Mononuclear cell (primary cell): Measurements from ENCODE around the gene XAB2. TPM values are rescaled to one million over a fixed set of nuclear protein-coding genes. Genes with fewer than 3 reads are reported as not detected.

Source experiments
- H3K27me3 ChIP-seq: 2 replicates; pipeline ENCODE4 v1.6.0; 2011; ENCODE audit warnings: low read length, control low read depth; ENCODE audit not compliant: insufficient read depth
- H3K4me1 ChIP-seq: 2 replicates; pipeline ENCODE4 v1.5.1; 2011; ENCODE audit warnings: mild to moderate bottlenecking, low read length, control low read depth; ENCODE audit not compliant: insufficient read depth
- H3K4me3 ChIP-seq: 2 replicates; pipeline ENCODE4 v1.5.1; 2011; ENCODE audit warnings: mild to moderate bottlenecking, low read length, moderate library complexity
- H3K9me3 ChIP-seq: 2 replicates; pipeline ENCODE4 v1.5.1; 2011; ENCODE audit warnings: low read depth, mild to moderate bottlenecking, control low read depth, low read length
- total RNA-seq: library from RNA; depleted of rRNA; stranded (reverse); fragments of >200 nt; gene quantifications from one replicate; pipeline ENCODE4 v1.2.3, GENCODE V29; 2012

XAB2 gene
- total RNA-seq, 1 donor, result 53.2 TPM

DNA sequence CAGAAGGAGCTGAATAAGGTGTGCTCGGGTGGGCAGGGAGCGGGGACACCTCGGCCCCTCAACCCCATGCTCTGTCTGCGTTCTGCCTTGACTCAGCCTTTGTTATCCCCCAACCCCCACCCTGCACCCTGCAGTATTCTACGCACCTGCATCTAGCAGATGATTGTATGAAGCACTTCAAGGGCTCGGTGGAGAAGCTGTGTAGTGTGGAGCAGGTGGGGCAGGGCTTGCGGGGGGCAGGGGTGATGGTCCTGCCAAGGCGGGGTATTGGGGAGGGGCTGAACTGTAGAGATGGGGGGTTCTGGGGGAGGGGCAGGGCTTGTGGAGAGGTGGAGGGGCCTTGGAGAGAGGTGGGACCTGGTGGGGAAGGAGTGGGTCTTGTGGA is 13.7 kb upstream of the XAB2 start:
- Histone ChIP-seq H3K9me3 (no peaks in the 10 kb centered on the region), H3K4me3 (no peak overlapping the region), H3K4me1 (peaks cover 49% of the 10 kb centered on the region), H3K27me3 (no peaks in the 10 kb centered on the region)

DNA sequence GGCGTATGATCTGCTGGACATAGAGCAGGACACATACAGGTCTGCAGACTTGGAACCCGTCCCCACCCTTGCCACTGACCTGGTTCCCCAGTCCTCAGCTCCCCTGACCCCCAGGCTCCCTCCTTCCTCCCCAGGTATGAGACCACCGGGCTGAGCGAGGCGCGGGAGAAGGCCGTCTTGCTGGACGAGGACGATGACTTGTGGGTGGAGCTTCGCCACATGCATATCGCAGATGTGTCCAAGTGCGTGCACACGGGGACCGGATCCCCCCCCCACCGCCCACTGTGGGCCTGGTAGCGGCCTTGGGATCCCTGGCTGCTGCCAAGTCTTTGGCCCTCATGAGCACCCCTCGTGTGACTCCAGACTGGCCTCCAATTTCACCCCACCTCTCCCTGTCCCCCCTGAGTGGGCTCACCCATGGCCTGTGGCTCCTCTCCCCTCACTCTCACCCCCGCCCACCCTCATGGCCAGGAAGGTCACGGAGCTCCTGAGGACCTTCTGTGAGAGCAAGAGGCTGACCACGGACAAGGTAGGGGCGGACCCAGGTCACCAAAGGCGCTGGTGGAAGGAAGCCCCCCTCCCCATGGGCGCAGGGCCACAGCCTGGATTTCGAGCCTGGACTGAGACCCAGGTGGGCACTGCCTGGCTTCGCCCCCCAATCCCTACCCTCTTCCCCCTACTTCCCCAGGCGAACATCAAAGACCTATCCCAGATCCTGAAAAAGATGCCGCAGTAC is 13.1 kb upstream of the XAB2 start:
- Histone ChIP-seq H3K4me3 (no peak overlapping the region), H3K27me3 (no peaks in the 10 kb centered on the region), H3K4me1 (peaks cover 54% of the 10 kb centered on the region), H3K9me3 (no peaks in the 10 kb centered on the region)

DNA sequence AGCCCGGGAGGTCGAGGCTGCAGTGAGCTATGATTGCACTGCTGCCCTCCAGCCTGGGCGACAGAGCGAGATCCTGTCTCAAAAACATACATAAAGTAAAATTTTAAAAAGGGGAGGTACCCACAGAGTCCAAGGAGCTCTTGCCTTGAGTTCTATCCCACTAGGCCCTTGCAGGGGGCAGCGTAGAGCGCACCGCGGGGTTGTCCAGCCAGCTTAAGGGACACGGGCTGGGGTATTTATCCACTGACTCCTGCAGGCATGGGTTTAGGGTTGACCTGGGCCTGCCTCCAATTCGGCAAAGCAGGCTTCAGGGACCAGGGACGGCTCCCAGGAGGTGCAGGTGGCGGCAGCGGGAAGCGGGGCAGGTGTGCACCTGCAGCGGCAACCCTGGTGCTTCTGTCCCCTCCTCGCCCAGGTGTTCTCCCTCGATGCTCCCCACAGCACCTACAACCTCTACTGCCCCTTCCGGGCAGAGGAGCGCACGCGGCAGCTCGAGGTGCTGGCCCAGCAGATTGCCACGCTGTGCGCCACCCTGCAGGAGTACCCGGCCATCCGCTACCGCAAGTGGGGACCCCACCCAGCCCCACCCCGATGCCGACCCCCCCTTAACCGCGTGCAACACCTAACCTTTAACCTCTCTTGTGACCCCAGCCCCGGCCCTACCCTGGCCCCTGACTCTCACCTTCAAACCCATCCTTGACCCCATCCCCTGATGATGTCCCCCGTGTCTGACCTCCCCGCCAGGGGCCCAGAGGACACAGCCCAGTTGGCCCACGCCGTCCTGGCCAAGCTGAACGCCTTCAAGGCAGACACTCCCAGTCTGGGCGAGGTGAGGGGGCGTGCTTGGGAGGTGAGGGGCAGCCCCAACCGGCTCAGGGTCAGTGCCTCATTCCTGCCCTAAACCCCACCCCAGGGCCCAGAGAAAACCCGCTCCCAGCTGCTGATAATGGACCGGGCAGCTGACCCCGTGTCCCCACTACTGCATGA is 12.2 kb upstream of the XAB2 start:
- peaks cover 54% of the 10 kb centered on the region for H3K4me1 ChIP-seq
- no peaks in the 10 kb centered on the region for H3K27me3 ChIP-seq
- H3K4me3 ChIP-seq, result no peak overlapping the region
- H3K9me3 ChIP-seq, result no peaks in the 10 kb centered on the region

DNA sequence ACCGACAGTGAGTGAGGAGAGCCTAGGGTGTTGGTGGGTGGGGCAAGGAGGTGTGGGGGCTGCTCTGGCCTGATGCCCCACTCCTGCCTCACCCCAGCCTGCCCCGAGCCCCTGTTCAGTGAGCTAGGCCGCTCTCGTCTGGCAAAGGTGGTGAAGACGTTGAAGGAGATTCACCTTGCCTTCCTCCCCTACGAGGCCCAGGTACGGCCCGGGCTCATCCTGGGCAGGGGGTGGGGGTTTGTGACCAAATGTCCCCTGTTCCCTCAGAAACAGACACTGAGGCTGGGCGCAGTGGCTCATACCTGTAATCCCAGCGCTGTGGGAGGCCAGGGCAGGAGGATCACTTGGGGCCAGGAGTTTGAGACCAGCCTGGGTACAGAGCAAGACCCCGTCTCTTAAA is 11.5 kb upstream of the XAB2 start:
- no peaks in the 10 kb centered on the region for H3K9me3 ChIP-seq
- peaks cover 54% of the 10 kb centered on the region for H3K4me1 ChIP-seq
- H3K27me3 ChIP-seq, result no peaks in the 10 kb centered on the region
- H3K4me3 ChIP-seq, result no peak overlapping the region

DNA sequence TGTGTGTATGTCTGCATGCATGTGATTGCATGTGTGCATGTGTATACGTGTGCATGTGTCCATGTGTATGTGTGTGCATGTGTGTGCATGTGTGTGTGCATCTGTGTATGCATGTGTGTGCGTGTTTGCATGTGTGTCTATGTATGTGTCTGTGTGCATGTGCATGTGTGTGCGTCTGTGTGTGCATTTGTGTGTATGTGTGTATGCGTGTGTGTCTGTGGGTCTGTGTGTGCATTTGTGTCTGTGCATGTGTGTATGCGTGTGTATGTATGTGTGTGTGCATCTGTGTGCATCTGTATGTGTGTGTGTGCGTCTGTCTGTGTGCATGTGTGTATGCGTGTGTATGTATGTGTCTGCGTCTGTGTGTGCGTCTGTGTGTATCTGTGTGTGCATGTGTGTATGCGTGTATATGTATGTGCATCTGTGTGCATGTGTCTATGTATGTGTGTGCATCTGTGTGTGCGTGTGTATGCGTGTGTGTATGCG is 10.6 kb upstream of the XAB2 start:
- Histone ChIP-seq H3K9me3 (no peaks in the 10 kb centered on the region), H3K4me1 (peaks cover 46% of the 10 kb centered on the region), H3K4me3 (no peak overlapping the region), H3K27me3 (no peaks in the 10 kb centered on the region)

DNA sequence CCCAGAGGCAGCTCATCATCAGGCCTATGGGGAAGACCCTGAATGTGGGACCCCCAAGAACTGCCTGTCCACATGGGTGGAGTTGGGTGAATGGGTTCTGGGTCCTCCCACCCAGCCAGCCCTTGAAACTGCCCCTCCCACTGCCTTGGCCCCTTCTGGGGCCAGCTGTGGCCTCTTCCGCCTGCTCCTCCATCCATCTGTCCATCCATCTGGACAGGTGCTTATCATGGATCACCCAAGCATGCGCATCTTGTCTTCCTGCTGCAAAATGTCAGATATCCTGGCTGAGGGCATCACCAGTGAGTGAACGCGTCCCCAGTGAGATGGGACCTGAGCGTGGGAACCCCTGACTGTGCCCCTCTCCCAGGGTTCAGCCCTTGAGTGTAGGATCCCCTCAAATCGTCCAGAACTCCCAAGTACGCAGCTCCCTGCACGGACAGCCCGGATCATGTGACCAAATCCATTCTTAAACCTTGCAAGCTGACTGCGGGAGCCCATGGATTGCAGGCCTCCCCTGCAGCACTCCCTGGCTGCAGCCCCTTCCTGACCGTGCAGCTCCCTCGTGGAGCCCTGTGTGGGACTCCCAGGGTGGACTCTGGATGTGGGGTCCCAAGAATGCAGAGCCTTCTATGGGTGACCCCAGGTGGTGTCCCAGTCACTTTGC is 9.6 kb upstream of the XAB2 start:
- Histone ChIP-seq H3K9me3 (no peaks in the 10 kb centered on the region), H3K4me1 (peaks cover 38% of the 10 kb centered on the region), H3K27me3 (no peaks in the 10 kb centered on the region), H3K4me3 (no peak overlapping the region)

DNA sequence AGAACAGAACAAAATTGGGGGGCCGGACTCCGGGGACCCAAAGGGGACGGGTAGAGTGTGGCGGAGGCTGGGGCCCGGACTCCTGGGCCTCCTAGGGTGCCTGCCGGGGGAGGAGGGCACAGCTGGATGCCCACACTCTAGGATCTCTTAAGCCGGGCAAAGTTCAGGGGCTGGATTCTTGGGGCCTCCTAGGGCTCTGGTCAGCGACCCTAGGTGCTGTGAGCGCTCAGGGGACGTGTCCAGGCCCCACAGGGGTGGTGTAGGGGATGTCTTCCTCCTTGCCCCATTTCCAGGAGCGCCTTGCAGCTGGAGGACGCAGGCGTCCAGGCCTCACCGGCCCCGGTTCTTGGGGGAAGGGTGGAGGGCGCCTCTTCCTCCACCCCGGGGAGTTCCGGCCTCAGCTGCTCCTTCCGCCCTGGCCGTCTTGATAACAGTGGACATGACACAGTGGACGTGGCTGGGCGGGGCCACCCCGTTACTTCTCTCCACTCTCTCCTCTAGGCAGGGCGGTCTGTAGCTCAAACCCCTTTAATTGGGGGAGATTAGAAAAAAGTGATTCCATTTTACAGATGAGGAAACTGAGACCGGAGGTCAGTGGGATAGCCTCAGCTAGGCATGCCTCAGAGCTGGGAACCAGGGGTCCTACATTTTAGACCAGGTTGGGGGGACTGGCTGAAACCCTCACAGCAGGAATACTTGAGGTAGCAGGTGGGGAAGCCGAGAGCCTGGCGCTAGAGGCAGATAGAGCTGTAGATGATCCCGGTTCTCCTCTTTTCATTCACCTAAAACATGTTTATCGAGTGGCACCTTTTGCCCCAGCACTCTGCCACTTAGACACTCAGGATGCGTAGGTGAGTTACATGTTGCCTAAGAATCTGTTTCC is 8.3 kb upstream of the XAB2 start:
- Histone ChIP-seq H3K9me3 (no peaks in the 10 kb centered on the region), H3K4me3 (peak overlapping the region; percentile 80), H3K27me3 (no peaks in the 10 kb centered on the region), H3K4me1 (peaks cover 32% of the 10 kb centered on the region)

DNA sequence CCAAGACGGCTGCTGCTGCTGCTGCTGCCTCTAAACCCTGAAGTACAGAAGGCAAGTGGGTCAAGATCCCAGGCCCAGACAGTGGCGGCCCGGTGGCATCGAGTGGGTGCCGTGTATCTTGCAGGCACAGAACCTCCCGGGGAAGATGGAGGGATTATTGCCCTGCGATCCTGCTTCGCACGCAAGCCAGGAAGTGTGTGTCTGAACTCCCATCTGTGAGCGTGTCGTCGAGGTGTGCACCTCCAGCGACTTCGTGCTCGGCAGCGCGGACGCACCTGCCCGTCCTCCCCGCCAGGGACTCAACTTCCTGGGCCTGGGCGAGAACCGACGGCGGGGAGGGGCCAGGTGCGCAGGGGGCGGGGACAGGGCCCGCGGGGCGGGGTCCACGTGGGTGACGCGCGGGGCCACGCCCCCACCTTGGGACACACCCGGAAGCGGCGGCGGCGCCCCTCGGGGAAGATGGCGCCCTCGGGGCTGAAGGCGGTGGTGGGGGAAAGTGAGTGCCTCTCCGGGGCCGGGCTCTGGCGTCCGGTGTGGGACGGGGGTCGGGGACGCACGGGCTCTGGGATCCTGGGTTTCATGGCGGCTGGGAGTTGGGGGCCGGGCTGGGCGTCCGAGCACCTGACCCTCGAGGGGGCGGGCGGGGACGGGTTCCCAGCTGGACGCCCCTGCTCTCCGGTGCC is 7.5 kb upstream of the XAB2 start, which contains the start of gene STXBP2:
TSS of gene STXBP2 (plus strand) at position 420 of the 683 bp plus-strand sequence. CDS start at position 460, 40 bp downstream.
- Histone ChIP-seq H3K9me3 (no peaks in the 10 kb centered on the region), H3K4me3 (peak within 1 kb of the TSS; percentile 80), H3K4me1 (peaks cover 32% of the 10 kb centered on the region), H3K27me3 (no peaks in the 10 kb centered on the region)

DNA sequence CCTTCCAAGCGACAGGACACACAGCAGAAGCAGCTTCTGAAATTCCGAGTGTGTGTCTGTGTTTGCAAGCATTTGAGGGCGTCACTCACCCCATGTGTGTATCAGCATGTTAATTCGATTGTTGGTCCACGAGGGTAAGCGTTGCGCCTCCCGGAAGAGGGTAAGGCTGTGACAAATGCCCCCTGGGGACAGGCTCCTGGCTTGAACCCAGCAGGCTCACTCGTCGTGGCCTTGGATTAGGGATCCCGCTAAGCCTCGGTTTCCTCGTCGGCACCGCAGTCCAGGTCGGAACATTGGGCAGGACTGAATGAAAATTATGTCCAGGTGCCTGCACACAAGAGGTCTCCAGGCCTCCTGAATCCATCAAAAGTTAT is 7.0 kb upstream of the XAB2 start:
- peaks cover 32% of the 10 kb centered on the region for H3K4me1 ChIP-seq
- H3K9me3 ChIP-seq, result no peaks in the 10 kb centered on the region
- H3K4me3 ChIP-seq, result peak overlapping the region; percentile 80
- H3K27me3 ChIP-seq, result no peaks in the 10 kb centered on the region

DNA sequence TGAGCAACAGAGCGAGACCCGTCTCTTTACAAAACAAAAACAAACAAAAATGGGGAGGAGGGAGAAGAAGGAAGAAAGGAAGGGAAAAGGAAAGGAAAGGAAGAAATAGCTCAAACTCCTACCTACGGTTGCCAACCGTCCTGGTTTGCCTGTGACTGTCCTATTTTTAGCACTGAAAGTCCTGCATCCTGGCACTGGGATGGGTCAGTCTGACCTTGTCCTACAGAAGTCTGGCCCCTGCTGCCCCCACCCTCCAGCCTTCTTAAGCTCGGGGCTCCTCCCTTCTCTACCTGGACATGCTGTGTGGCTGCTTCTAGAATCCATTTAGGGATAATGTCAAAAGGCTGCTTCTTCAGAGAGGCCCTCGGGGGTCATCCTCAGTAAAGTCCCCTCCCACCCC is 6.3 kb upstream of the XAB2 start:
- H3K4me3 ChIP-seq, result no peak overlapping the region
- no peaks in the 10 kb centered on the region for H3K9me3 ChIP-seq
- H3K4me1 ChIP-seq, result peaks cover 36% of the 10 kb centered on the region
- no peaks in the 10 kb centered on the region for H3K27me3 ChIP-seq

DNA sequence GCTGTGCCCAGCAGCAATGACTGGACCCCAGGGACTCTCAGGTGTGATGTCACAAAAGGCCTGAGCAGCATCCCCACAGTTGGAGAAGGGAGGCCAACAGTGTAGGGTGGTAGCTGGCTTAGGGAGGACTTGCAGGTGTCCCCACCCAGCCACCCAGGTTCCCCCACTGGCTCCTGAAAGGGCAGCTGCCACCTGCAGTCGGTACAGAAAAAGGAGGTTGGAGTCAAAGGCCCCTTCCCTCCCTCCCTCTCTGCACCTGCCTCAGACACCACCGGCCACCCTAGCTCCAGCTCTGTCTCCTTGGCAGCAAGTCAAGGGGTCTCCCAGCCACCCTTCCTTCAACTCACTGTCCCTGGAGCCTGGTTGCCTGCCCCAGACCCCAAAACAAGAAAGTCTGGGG is 4.4 kb upstream of the XAB2 start, which contains the start of gene PCP2:
TSS of gene PCP2 (minus strand) at position 22 of the 400 bp plus-strand sequence. CDS start 262 bp downstream, outside the sequence.
- Histone ChIP-seq H3K4me1 (peaks cover 42% of the 10 kb centered on the region), H3K9me3 (no peaks in the 10 kb centered on the region), H3K4me3 (no peak within 1 kb of the TSS), H3K27me3 (no peaks in the 10 kb centered on the region)

DNA sequence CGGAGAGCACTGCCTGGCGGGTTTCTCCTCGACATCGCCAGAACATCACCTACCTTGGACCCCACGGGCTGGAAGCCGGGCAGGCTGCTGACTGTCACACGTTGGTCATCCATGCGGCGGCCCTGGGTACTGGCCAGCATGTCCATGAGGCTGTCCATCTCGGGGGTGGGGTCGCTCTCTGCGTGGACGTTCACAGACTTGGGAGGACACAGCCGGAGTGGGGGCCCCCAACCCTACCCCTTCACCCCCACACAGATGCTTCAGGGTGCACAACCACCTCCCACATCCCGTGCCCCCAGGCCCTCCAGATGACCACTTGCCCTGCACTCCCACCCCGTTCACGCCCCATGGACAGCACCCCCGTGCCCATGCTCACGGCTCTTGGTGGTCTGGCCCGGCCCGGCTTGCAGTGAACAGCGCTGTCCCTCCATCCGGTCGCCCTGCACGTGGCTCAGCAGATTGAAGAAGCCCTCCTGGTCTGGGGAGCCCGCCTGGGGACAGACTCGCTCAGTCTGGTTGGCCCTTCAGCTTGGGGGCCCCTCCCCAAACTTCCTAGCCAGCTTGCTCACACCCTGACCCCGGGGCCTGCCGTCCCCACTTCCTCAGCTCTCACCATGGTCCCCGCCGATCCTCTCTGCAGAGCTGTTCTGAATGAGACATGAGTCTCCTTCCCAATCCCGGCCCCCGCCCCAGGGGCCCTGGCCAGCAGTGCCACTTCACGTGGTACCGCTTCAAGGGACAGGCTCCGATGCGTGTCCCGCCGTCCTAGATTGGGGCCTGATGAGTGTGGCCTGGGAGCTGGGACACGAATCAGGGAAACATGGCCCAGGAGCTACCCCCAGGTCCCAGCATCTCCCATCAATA is 3.2 kb upstream of the XAB2 start:
- Histone ChIP-seq H3K27me3 (no peaks in the 10 kb centered on the region), H3K9me3 (no peaks in the 10 kb centered on the region), H3K4me3 (no peak overlapping the region), H3K4me1 (peaks cover 42% of the 10 kb centered on the region)

DNA sequence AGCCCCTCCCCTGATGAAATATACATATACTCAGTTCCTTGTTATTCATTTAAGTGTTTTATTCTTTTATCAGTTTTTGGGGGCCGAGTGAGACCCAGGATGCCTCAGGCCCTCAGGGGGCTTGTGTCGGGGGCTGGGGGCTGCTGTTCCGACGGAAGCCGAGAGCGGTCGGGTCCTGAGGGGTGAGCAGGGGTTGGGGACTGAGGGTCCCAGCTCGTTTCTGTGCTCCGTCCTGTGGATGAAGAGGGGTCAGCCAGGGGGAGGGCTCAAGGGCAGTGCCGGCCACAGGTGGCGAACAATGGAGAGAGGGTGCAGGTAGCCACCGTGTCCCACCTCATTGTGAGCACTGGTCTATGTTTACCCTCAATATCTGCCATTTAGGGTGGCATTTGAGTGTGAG is 2.2 kb upstream of the XAB2 start:
- no peaks in the 10 kb centered on the region for H3K27me3 ChIP-seq
- peaks cover 39% of the 10 kb centered on the region for H3K4me1 ChIP-seq
- H3K4me3 ChIP-seq, result no peak overlapping the region
- no peaks in the 10 kb centered on the region for H3K9me3 ChIP-seq
